ENCODE measurements around the gene LRRC37A2.
"Not testable (repeated sequence)": the region's sequence is repeated elsewhere in the genome, so short reads cannot be mapped to it uniquely, and the experiment has no call there.

LRRC37A2 gene

DNA sequence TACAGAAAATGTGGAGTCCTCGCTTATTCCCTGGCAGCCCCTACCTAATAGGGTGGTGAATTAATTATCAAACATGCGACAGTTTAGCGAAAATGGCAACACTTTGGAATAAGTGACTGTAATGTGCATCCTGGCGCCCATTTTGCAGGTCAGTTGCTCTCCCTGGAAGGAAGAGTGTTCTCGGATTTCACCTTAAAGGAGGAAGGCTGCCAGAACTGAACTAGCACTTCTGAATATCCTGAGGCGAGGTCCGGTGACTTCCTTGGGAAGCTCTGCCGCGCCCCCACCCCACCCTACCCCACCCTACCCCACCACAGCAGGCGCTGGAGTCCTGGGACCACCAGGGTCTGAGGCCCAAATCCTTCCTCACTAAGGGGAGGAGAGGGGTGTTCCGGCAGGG, at the start of gene LRRC37A2:
LRRC37A2 (plus strand) TSS at position 301 of the 400 bp plus-strand sequence. CDS start 245 bp downstream, outside the sequence.
- H3K27ac ChIP-seq: not testable (repeated sequence)

DNA sequence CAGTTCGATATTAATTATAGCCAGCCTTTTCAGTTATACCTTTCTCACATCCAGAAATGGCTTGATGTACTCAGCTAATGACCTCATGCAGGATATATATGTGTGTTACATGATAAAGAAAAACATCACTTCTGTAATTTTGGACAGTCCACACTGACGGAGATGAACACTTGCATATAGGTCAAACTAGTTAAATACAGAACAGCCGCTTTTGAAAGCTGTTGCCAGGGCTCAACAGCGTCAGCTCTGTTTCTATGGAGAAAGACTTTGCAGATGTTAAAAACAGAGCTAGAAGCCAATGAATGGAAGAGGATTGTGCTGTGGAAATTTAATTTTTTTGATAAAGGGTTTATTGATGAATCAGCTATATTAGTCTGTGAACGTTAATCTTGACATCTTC, 44.6 kb upstream of the LRRC37A2 start:
- not testable (repeated sequence) for H3K27ac ChIP-seq

DNA sequence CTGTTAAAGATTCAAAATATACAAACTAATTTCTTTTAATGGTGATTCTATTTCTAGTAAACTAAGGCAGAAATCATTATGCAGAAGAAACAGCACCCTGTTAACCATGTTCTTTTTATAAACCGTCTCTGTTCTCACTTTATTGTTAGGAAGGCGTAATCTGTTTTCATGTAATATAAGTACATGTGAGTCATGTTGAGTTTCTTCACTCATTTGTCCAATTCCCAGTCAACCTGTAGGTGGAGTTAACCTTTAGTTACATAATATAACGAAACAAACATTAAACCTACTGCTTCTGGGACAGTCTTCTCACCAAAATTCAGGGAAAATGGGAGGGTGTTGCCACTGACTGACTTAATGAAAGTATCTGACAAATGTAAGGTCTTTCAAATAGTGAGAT, 37.8 kb upstream of the LRRC37A2 start:
- H3K27ac ChIP-seq: not testable (repeated sequence)

DNA sequence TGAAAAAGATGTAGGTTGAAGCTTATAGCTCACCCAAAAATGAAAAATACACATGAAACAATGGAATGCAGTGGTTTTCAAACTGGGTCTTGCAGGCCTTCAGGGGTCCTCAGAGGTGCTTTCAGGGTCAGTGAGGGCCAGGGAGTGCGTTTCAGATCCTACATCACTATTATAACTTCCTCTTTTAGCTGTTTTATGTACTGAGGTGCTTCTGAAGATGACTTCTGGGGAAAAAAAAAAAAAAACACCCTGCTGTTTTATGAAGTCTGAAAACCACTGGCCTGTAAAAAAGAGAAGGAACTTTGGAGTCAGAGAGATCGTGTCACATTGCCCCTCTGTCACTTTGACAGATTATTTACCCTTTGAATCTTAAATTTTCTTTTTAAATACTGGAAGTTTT, 36.7 kb upstream of the LRRC37A2 start:
- not testable (repeated sequence) for H3K27ac ChIP-seq

DNA sequence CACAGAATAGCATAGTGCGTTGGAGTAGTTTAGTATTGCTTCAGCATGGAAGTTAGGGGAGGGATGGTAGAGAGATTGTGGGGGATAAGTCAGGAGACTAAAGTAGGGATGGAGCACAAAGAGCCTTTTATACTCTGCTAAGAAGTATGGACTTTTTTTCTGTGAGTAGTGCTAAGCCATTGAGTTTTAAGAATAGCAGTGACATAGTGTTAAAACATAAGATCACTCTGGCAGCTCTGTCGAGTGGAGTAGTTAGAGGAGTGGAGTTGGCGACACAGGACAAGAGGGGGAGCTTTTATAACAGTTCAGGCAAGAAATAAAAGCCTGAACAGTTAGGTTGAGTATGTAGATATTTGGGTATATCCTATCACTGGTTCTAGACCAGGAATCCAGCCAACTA, 33.4 kb upstream of the LRRC37A2 start:
- H3K27ac ChIP-seq: not testable (repeated sequence)

DNA sequence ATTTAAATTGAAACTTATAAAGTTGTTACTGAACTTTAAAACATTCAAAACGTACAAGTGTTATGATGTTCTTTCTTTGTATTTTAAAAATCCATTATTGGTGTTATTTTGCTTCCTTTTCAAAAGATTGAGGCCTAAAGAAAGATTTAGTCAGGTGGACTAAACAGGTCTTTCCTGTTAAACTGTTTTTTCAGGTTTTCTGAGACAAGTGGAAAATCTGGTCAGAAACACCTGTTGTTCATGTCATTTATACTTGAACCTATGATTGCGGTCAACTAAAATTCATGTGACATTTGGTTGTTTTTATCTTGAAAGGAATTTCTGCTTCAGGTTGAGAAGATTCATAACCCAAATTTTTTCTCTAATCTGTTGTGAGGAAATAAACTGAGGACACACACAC, 31.0 kb upstream of the LRRC37A2 start:
- not testable (repeated sequence) for H3K27ac ChIP-seq

DNA sequence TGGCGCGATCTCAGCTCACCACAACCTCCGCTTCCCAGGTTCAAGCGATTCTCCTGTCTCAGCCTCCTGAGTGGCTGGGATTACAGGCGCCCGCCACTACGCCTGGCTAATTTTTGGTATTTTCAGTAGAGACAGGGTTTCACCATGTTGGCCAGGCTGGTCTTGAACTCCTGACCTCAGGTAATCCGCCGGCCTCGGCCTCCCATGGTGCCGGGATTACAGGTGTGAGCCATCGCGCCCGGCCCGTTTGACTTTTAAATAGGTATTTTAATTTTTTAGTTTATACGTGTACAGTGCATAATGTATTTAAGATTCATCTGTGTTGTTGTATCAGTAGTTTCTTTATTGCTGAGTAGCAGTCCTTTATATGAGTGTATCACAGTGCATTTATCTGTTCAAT, 20.2 kb upstream of the LRRC37A2 start:
- H3K27ac ChIP-seq: not testable (repeated sequence)

DNA sequence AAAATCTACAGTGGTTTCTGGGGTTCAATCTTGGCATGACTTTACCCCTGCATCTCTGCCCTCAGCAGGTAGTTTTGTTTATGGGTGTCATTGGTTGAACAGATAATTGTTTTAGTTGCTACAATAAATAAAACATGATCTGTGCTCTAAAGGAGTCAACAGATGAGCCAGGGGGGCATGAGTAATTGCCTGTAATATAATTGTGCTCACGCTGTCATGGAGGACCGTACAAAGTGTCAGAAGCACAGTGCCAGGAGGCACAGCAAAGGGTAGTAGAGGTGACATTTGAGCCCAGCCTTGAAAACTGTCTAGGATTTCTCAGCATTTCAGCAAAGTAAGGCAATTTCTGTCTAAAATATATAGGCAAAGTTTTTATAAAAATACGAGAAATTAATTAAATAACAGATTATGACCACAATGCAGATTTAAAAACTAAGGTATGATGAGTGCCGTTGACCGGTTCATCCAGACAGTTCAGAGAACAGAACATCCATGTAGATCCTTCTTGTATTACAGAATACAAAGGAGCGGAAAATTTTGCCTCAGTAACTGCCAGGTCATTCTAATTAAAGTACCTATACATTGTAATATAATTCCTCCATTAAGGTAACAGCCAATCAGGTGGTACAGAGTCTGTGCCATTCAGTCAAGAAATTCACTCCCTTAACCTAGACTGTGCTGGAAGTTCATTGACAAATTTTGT, 12.7 kb upstream of the LRRC37A2 start:
- H3K27ac ChIP-seq: not testable (repeated sequence)

DNA sequence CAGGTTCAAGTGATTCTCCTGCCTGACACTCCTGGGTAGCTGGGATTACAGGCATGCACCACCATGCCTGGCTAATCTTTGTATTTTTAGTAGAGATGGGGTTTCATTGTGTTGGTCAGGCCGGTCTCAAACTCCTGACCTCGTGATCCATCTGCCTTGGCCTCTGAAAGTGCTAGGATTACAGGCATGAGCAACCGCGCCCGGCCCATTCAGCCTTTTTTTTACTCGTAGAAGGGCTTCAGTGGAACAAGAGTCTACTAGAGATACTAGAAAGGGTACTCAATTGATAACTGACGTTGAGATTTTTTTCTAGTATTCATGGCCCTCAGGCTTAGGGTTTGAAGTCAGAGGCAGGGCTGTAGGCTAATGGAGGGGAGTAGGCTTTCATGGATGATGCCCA, 6.4 kb upstream of the LRRC37A2 start:
- H3K27ac ChIP-seq: not testable (repeated sequence)

DNA sequence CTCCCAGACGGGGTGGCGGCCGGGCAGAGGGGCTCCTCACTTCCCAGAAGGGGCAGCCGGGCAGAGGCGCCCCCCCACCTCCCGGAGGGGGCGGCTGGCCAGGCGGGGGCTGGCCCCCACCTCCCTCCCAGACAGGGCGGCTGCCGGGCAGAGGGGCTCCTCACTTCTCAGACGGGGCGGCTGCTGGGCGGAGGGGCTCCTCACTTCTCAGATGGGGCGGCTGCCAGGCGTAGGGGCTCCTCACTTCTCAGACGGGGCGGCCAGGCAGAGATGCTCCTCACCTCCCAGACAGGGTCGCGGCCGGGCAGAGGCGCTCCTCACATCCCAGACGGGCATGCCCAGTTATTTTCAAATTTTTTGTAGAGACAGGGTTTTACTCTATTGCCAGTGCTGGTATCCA, 22.4 kb downstream of the LRRC37A2 start:
- H3K27ac ChIP-seq: not testable (repeated sequence)

DNA sequence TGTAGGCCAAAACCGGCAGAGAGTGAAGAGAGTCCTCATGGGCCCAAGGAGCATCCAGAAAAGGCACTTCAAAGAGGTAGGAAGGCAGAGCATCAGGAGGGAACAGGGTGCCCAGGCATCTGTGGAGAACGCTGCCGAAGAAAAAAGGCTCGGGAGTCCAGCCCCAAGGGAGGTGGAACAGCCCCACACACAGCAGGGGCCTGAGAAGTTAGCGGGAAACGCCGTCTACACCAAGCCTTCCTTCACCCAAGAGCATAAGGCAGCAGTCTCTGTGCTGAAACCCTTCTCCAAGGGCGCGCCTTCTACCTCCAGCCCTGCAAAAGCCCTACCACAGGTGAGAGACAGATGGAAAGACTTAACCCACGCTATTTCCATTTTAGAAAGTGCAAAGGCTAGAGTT, 36.3 kb downstream of the LRRC37A2 start:
- not testable (repeated sequence) for H3K27ac ChIP-seq

DNA sequence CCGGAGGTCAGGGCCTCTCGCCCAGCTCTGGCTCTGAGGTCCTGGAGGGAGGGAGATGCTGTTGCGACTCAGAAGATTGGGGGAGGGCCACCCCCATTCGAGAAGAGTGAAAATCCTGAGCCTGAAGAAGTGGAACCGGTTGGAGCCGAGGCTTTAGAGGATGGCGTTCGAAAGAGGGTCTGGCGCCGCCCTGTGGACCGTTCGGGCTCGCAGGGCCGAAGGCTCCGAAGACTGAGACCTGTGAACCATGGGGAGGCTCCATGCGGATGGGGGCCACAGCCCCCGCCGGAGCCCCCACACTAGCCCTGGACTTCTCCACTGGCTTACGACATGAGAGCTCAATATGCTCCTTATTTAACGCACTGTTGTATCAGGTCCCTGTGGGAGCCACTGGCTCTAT, 46.9 kb downstream of the LRRC37A2 start:
- not testable (repeated sequence) for H3K27ac ChIP-seq

DNA sequence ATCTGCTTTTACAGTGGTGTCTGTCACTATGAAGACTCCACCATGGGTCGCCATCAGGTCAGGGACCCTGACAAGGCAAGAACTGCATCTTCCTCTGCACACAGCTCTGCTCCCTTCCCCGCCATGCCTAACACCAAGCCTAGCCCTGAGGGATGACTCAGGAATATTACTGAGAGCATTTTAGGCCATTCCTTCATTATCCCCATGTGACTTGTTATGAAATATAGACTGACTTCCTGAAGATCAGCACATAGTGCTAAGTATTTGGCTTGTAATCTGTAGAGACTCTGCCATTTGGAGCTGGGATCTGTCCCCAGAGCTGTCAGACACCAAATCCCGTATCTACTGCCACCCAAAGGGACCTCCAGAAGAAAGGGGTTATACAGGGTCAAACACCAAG, 47.8 kb downstream of the LRRC37A2 start:
- H3K27ac ChIP-seq: not testable (repeated sequence)

DNA sequence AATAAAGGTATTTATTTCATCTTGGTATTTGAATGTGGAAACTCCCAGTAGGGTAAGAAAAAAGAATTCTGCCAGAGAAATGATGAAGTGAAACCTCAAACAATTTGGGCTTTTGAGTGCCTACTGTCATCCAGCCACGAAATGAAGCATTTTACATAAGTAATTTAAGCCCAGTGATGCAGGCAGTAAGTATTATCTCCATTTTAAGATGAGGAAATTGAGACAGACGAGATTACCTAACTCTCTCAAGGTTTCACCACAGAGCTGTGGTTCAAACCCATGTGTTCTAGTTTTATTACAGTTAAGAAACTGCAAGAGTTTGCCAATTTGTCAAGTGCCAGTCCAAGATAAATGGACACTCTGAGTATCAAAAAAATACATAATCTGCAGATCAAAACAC, 54.0 kb downstream of the LRRC37A2 start:
- H3K27ac ChIP-seq: not testable (repeated sequence)

DNA sequence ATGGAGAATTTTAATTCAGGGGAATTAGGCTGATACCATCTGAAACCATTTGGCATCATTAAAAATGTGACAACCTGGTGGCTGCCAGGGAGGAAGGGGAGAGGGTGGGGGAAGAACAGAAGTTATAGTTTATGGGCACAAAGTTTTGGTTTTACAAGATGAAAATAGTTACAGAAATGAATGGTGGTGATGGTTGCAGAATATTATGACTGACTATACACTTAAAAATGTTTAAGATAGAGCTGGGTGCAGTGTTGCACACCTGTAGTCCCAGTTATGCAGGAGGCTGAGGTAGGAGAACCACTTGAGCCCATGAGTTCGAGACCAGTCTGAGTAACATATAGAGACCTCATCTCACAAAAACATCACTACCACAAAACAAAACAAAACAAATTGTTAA, 54.7 kb downstream of the LRRC37A2 start:
- H3K27ac ChIP-seq: not testable (repeated sequence)

DNA sequence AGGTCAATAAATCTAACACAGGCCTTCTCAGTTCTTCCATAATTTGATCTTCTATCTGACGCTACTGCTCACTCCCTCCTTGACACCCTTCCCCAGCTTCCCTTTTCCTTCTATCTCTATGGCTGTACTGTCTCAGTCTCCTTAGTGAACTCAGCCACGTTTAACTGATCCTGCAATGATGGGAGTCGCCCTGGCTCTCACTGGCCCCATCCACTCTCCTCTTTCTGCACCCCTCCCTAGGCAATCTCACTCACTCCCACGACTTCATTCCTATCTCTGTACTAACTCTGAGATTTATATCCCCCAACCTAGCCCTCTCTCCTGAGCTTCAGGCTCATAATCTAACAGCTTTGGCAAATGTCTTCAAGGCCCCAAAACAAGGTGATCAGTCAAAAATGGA, 59.5 kb downstream of the LRRC37A2 start:
- not testable (repeated sequence) for H3K27ac ChIP-seq

DNA sequence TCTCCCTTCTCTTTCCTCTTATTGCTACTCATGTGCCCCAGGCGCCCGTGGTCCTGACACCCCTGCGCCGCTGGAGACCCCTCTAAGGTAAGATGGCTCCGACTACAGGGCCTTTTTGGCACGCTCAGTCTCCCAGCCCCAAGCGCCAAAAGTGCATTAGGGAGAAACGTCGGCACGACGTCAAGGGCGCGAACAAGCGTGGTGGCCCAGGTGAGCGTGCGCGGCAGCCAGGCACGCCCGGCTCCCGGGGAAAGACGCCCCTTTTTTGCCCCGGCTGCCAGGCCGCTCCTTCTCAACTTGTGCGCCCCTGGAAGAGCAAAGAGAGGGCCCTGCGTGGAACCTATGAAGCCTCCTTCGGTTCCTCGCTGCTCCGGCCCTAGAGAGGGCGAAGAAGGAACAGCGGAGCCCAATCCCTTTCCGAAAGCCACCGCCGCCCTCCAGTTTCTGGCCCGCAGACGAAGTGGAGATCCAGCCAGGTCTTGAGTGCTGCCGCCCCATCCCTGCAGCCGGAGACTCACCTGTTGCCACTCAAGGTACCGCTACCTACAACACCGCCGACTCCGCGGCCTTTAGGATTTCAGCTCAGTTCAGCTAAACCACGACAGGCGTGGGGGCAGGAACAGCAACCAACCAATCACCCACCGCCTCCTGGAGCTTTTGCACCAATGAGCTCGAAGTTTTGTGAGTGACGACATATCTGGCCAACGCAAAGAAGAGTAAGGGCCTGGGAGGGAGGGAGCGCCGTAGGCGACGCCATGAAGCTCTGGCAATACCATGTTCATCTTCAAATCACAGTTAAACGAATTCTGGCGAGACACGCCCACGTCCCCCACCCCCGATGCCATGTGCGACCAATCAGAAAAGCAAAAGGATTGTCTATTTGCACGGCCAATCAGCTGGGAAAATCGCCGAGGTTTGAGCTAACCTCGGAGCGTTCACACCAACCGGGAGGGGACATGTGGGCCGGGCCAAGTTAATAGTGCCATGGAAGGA, 67.1 kb downstream of the LRRC37A2 start, which contains the start of gene ARL17A:
ARL17A (minus strand) TSS at position 609 of the 993 bp plus-strand sequence. CDS start 3,369 bp downstream, outside the sequence.
- not testable (repeated sequence) for H3K27ac ChIP-seq

DNA sequence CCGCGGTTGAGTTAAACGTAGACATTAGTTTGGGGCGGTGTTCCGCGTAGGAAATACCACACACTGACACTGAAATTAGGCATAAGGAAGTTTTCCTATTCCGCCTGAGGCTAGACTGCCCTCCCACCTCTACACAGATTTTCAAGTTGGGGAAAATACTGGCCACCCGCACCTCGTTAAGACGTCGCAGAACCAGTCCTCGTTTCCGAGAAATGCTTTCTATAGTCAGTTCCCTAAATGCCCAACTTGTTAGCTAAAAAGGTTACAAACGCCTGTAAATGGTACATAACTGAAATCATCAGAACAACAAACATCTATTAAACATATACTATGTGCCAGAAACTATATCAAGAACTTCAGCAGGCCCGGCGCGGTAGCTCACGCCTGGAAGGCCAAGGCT, 67.8 kb downstream of the LRRC37A2 start:
- H3K27ac ChIP-seq: not testable (repeated sequence)

DNA sequence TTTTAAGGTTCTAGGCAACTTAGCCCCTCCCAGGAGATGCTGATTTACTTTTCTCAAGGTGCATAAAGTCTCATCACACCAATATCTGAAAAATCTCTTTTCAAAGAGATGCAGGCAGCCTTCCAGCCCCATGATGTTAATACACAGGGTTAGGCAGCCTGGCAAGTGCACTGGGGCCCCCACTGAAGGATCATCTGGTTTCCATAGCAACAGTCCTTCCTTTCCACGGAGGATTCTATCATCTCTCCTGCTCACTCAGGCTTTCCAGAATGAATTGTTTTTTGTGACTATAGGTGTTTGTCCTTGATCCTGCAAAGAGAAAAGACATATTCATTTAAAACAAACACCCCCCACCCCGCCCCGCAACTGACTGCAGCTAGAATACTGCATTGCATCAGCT, 73.2 kb downstream of the LRRC37A2 start:
- H3K27ac ChIP-seq: not testable (repeated sequence)

DNA sequence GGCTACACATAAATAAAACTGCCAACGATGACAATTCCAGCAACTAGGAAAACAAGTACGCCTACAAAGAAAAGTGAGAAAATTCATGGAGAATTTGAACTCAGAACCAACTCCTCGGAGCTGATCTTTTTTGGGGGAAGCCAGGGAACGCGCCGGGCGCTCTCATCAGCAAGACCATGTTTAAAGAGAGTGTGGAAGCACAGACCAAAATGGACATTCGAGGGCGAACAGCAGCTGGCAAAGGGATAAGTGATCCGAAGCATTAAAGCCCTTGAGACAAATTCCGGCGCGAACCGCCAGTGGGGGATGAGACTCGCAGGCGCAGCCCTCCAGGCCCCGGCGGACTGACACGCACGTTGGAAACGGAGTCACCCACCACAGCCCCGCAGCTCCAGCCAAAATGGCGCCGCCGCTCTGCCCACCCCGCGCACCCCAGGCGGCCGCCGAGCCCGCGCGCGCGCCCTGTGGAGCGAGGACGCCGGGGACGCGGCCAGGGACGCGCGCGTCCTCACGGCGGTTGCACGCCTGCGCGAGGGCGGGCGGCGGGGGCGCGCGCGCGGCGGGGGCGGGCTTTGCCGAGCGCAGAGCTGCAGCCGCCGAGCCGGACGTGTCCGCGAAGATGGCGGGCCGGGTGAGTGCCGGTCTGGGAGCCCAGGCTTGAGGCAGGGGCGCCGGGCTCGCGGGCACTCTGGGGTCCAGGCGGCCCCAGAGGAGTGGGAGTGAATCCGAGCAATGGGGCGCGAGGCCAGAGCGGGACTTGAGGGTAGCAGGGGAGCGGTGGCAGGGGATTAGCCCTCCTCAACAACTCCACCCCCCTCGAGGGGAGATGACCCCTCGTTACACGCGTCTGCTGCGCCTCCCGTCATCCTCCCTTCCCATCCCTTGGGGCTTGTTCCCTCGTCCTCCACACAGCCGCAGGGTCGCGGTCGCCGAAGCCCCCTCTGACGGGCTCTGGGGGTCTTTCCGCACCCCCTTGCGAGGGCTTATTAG, 78.2 kb downstream of the LRRC37A2 start, which contains the start of gene NSF:
NSF (plus strand) TSS at position 513 of the 990 bp plus-strand sequence; CDS start at position 620, 107 bp downstream.
- H3K27ac ChIP-seq: not testable (repeated sequence)

DNA sequence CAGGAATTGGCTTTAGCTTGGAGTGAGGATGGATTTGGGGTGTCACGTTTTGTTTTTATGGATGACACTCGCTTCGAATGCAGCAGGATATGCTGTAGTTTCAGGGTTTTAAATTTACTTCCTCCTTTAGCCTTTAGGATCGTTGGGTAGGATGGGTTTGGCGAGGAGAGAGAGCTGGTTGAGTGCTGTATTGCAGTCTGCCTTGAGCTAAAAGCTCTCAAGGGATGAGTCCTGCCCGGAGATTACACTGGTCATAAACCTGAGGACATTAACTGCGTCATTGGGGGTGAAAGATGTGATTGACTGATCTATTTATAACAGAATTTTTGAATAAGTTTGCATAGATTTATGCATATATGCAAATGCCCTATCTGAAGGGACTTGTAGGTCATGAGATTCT, 79.1 kb downstream of the LRRC37A2 start:
- not testable (repeated sequence) for H3K27ac ChIP-seq

All from 22Rv1 (cell line).